AG04450 (cell line): ENCODE results near the gene ISL2. TPM values are rescaled to one million over a fixed set of nuclear protein-coding genes. Genes with fewer than 3 reads are reported as not detected.

Experiments used
- CTCF ChIA-PET: fragments of 300-600, 350-600 bp; formaldehyde crosslinking; extraction: SDS; loops from one replicate; lab custom pipeline; 2022; ENCODE audit warnings: antibody characterized with exemption, inconsistent platforms; lab: Charles Lee
- POLR2A ChIA-PET: fragments of 350-600 bp; formaldehyde crosslinking; extraction: SDS; loops from one replicate; lab custom pipeline; 2021; ENCODE audit warnings: antibody characterized with exemption, inconsistent platforms; lab: Yijun Ruan, JAX
- DNase-seq: peaks from one replicate; pipeline ENCODE4 v3.0.0-alpha.2; 2011; ENCODE audit warnings: low read depth, low spot score
- H3K27ac ChIP-seq: one replicate; pipeline ENCODE4 v1.5.1; 2012; ENCODE audit warnings: low read depth, low read length, control low read depth
- H3K27me3 ChIP-seq: one replicate; pipeline ENCODE4 v1.6.0; 2012; ENCODE audit warnings: low read length; ENCODE audit not compliant: control insufficient read depth, insufficient read depth
- H3K4me3 ChIP-seq: 2 replicates; pipeline ENCODE4 v1.5.1; 2011; ENCODE audit warnings: mild to moderate bottlenecking, low read depth, low read length, control low read depth
- H3K9me3 ChIP-seq: 2 replicates; pipeline ENCODE4 v1.5.1; 2012; ENCODE audit warnings: low read length; ENCODE audit not compliant: control insufficient read depth, insufficient read depth
- polyA plus RNA-seq: library from polyadenylated mRNA; depleted of rRNA; stranded (reverse); fragments of >200 nt; gene quantifications from 2 replicates; pipeline ENCODE4 v1.2.3, GENCODE V29; 2011
- TF ChIP-seq, protein P1 (sequence below): IDR thresholded peaks from 2 replicates; pipeline ENCODE4 v1.5.1; 2011; ENCODE audit warnings: low read depth, low read length, control low read depth, inconsistent platforms

The ISL2 gene
- polyA plus RNA-seq, 1 experiment, result 0.83 TPM

DNA sequence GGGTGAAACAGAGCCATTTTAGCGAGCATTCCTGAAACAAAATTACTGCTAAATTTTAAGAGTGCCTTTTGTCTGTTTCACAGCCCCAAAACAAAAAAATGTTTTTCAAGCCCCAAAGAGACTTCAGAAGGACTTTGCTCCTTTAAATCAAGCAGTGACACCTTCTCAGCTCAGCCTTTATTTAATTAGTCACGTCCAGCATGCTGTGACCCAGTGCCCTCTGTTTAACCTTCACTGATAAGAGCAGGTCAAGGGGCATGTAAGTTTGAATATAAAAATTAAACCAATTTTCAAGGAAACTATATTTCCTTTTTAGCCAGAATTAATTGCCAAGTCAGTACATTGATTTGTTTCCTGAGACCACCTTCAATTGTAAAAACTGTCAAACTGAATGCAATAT lies 40.6 kb downstream of the ISL2 start:
- Histone ChIP-seq H3K27me3 (no peaks in the 10 kb centered on the region), H3K27ac (no peak overlapping the region), H3K9me3 (no peaks in the 10 kb centered on the region), H3K4me3 (no peak overlapping the region)
- TF ChIP-seq, protein P1, sequence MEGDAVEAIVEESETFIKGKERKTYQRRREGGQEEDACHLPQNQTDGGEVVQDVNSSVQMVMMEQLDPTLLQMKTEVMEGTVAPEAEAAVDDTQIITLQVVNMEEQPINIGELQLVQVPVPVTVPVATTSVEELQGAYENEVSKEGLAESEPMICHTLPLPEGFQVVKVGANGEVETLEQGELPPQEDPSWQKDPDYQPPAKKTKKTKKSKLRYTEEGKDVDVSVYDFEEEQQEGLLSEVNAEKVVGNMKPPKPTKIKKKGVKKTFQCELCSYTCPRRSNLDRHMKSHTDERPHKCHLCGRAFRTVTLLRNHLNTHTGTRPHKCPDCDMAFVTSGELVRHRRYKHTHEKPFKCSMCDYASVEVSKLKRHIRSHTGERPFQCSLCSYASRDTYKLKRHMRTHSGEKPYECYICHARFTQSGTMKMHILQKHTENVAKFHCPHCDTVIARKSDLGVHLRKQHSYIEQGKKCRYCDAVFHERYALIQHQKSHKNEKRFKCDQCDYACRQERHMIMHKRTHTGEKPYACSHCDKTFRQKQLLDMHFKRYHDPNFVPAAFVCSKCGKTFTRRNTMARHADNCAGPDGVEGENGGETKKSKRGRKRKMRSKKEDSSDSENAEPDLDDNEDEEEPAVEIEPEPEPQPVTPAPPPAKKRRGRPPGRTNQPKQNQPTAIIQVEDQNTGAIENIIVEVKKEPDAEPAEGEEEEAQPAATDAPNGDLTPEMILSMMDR, result no peak
- POLR2A ChIA-PET, result no interaction called here
- DNase-seq, result no peak
- CTCF ChIA-PET, result no interaction called here

DNA sequence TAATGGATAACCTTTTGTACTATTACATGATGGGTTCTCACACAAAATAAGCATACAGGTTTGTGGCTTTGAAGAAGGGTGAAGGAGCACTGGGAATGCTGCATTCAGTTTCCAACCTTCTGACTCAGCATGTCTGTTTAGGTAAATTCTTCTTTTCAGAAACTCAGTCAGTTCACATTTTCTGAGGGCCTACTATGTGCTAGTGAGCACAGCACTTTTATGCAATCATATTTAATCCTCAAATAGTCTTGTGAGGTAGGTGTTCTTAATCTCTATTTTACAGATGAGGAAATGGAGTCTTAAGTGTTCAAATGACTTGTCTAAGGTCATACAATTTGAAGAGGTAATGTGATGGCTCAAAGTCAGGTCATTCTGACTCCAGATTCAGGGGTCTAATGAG lies 41.2 kb downstream of the ISL2 start:
- no peak for DNase-seq
- ChIA-PET CTCF (no interaction called here), POLR2A (no interaction called here)
- Histone ChIP-seq H3K27me3 (no peaks in the 10 kb centered on the region), H3K27ac (no peak overlapping the region), H3K9me3 (no peaks in the 10 kb centered on the region), H3K4me3 (no peak overlapping the region)
- TF ChIP-seq, protein P1, result no peak

- ChIA-PET CTCF (no interaction called here), POLR2A (no interaction called here)
- Histone ChIP-seq H3K4me3 (no peak overlapping the region), H3K27me3 (no peaks in the 10 kb centered on the region), H3K9me3 (no peaks in the 10 kb centered on the region), H3K27ac (no peak overlapping the region)
- TF ChIP-seq, protein P1, result no peak
- no peak for DNase-seq
These were observed 42.1 kb downstream of the ISL2 start for GRCh38 chr15:76378691-76379090.

DNA sequence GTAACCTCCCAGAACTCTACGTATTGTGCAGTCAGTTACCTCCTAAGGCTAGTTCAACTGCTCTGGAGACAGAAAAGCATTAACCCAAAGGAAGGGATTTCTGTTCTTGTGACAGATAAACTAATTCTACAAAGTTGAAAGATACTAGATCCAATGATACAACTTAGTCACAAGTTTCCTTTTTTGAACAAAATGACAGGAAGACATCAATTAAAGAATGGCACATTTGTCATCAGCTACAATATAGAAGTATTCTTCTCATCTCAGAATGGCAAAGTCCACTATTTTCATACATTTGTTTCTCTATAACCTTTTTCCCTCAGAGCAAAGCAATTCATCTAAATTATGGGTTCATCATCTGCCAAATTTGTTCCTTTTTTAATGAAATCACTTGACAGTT lies 43.7 kb downstream of the ISL2 start:
- POLR2A ChIA-PET, result no interaction called here
- Histone ChIP-seq H3K27ac (no peak overlapping the region), H3K27me3 (no peaks in the 10 kb centered on the region), H3K4me3 (no peak overlapping the region), H3K9me3 (no peaks in the 10 kb centered on the region)
- DNase-seq, result no peak
- CTCF ChIA-PET, result interaction anchor here (1.3 kb wide), 1 partner anchor 232 kb away, joined by 3 read pairs; no protein-coding TSS in a partner anchor
- TF ChIP-seq, protein P1, result no peak

- Histone ChIP-seq H3K27me3 (no peaks in the 10 kb centered on the region), H3K27ac (no peak overlapping the region), H3K4me3 (no peak overlapping the region), H3K9me3 (no peaks in the 10 kb centered on the region)
- TF ChIP-seq, protein P1, result no peak
- CTCF ChIA-PET, result no interaction called here
- no peak for DNase-seq
- POLR2A ChIA-PET, result no interaction called here
These were observed 44.8 kb downstream of the ISL2 start for GRCh38 chr15:76381366-76381765.
